ENCODE results near the gene CD101. TPM values are rescaled to one million over a fixed set of nuclear protein-coding genes. Genes with fewer than 3 reads are reported as not detected.

The CD101 gene
- total RNA-seq, 3 donors from 2014 or later = 0.65 to 1.2 (median 1.2) TPM

GRCh38 chr1:117015724-117016123, 14.2 kb downstream of the CD101 start:
- H3K9me3 Mint-ChIP-seq = no peaks in the 10 kb centered on the region
- DNase-seq (no peak), ATAC-seq (no peak)
- H3K4me3 Mint-ChIP-seq = peak overlapping the region; percentile 11
- no peaks in the 10 kb centered on the region for H3K27me3 Mint-ChIP-seq (ENCODE audit: low read depth)
- H3K4me1 Mint-ChIP-seq (ENCODE audit: low read depth) = peaks cover 35% of the 10 kb centered on the region
- H3K36me3 Mint-ChIP-seq (ENCODE audit: insufficient read depth) = peaks cover 9% of the 10 kb centered on the region

DNA sequence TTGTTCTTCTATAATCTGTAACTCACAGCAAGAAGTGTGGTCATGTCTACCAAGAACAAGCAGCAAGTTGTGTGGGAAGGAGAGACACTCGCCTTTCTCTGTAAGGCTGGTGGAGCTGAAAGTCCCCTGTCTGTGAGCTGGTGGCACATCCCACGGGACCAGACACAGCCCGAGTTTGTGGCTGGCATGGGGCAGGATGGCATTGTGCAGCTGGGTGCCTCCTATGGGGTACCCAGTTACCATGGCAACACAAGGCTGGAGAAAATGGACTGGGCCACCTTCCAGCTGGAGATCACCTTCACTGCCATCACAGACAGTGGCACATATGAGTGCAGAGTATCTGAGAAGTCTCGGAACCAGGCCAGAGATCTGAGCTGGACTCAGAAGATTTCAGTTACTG, 15.5 kb downstream of the CD101 start:
- Mint-ChIP-seq H3K36me3 (ENCODE audit: insufficient read depth) (peaks cover 9% of the 10 kb centered on the region), H3K4me1 (ENCODE audit: low read depth) (peaks cover 34% of the 10 kb centered on the region), H3K27me3 (ENCODE audit: low read depth) (no peaks in the 10 kb centered on the region), H3K9me3 (no peaks in the 10 kb centered on the region), H3K4me3 (no peak overlapping the region)
- DNase-seq (no peak), ATAC-seq (peak in 1 of 2 donors; percentile 36)

DNA sequence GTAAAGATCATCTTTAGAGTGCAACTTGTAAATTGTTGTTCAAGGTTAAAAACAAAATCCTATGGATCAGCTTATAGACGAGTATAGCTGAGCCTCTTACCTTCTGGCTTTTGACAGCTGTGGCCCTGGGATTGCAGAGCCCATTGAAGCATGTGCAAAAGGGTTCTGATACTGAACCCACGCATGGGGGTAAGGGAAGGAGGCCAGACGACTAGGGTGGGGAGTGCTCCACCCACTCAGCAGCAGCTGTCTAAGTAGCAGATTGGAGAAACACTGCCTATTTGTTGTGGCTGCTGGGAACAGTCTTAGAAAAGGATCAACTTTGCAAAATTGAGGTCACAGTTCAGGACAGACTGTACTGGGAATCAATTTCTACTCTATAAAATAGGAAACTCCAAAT, 16.1 kb downstream of the CD101 start:
- peaks cover 9% of the 10 kb centered on the region for H3K36me3 Mint-ChIP-seq (ENCODE audit: insufficient read depth)
- ATAC-seq = no peak
- peaks cover 34% of the 10 kb centered on the region for H3K4me1 Mint-ChIP-seq (ENCODE audit: low read depth)
- no peak overlapping the region for H3K4me3 Mint-ChIP-seq
- H3K27me3 Mint-ChIP-seq (ENCODE audit: low read depth) = no peaks in the 10 kb centered on the region
- DNase-seq = no peak
- no peaks in the 10 kb centered on the region for H3K9me3 Mint-ChIP-seq

GRCh38 chr1:117020526-117021156, 19.1 kb downstream of the CD101 start:
- Mint-ChIP-seq H3K4me3 (no peak overlapping the region), H3K36me3 (ENCODE audit: insufficient read depth) (peaks cover 11% of the 10 kb centered on the region), H3K9me3 (no peaks in the 10 kb centered on the region), H3K27me3 (ENCODE audit: low read depth) (no peaks in the 10 kb centered on the region), H3K4me1 (ENCODE audit: low read depth) (peaks cover 17% of the 10 kb centered on the region)
- DNase-seq = no peak
- no peak for ATAC-seq

GRCh38 chr1:117022114-117022513, 20.6 kb downstream of the CD101 start:
- H3K27me3 Mint-ChIP-seq (ENCODE audit: low read depth) = no peaks in the 10 kb centered on the region
- DNase-seq (no peak), ATAC-seq (no peak)
- peaks cover 13% of the 10 kb centered on the region for H3K36me3 Mint-ChIP-seq (ENCODE audit: insufficient read depth)
- H3K4me3 Mint-ChIP-seq = no peak overlapping the region
- peaks cover 11% of the 10 kb centered on the region for H3K4me1 Mint-ChIP-seq (ENCODE audit: low read depth)
- no peaks in the 10 kb centered on the region for H3K9me3 Mint-ChIP-seq

DNA sequence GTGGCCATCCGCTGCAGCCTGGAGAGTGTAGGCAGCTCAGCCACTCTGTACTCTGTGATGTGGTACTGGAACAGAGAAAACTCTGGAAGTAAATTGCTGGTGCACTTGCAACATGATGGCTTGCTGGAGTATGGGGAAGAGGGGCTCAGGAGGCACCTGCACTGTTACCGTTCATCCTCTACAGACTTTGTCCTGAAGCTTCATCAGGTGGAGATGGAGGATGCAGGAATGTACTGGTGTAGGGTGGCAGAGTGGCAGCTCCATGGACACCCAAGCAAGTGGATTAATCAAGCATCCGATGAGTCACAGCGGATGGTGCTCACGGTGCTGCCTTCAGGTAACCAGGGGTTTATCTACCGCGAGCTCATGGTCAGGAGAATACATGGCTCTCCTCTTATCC, 24.0 kb downstream of the CD101 start:
- no peaks in the 10 kb centered on the region for H3K27me3 Mint-ChIP-seq (ENCODE audit: low read depth)
- DNase-seq (no peak), ATAC-seq (no peak)
- no peak overlapping the region for H3K4me3 Mint-ChIP-seq
- peaks cover 2% of the 10 kb centered on the region for H3K4me1 Mint-ChIP-seq (ENCODE audit: low read depth)
- H3K9me3 Mint-ChIP-seq = no peaks in the 10 kb centered on the region
- H3K36me3 Mint-ChIP-seq (ENCODE audit: insufficient read depth) = peaks cover 5% of the 10 kb centered on the region

- H3K4me3 Mint-ChIP-seq = no peak overlapping the region
- DNase-seq (no peak), ATAC-seq (no peak)
- H3K4me1 Mint-ChIP-seq (ENCODE audit: low read depth) = peaks cover 2% of the 10 kb centered on the region
- H3K36me3 Mint-ChIP-seq (ENCODE audit: insufficient read depth) = peaks cover 5% of the 10 kb centered on the region
- H3K27me3 Mint-ChIP-seq (ENCODE audit: low read depth) = no peaks in the 10 kb centered on the region
- H3K9me3 Mint-ChIP-seq = no peaks in the 10 kb centered on the region
These were observed 24.8 kb downstream of the CD101 start for GRCh38 chr1:117026361-117026760.

GRCh38 chr1:117029685-117030084, 28.1 kb downstream of the CD101 start:
- Mint-ChIP-seq H3K27me3 (ENCODE audit: low read depth) (no peaks in the 10 kb centered on the region), H3K36me3 (ENCODE audit: insufficient read depth) (peaks cover 4% of the 10 kb centered on the region), H3K9me3 (no peaks in the 10 kb centered on the region), H3K4me1 (ENCODE audit: low read depth) (peaks cover 7% of the 10 kb centered on the region), H3K4me3 (no peak overlapping the region)
- ATAC-seq = no peak
- DNase-seq = no peak

- H3K4me3 Mint-ChIP-seq = peak overlapping the region; percentile 58
- DNase-seq (no peak), ATAC-seq (no peak)
- H3K36me3 Mint-ChIP-seq (ENCODE audit: insufficient read depth) = peaks cover 4% of the 10 kb centered on the region
- no peaks in the 10 kb centered on the region for H3K27me3 Mint-ChIP-seq (ENCODE audit: low read depth)
- no peaks in the 10 kb centered on the region for H3K9me3 Mint-ChIP-seq
- H3K4me1 Mint-ChIP-seq (ENCODE audit: low read depth) = peaks cover 7% of the 10 kb centered on the region
These were observed 28.8 kb downstream of the CD101 start for GRCh38 chr1:117030271-117030877.

- Mint-ChIP-seq H3K4me3 (no peak overlapping the region), H3K27me3 (ENCODE audit: low read depth) (no peaks in the 10 kb centered on the region), H3K36me3 (ENCODE audit: insufficient read depth) (peaks cover 2% of the 10 kb centered on the region)
These were observed 30.7 kb downstream of the CD101 start for GRCh38 chr1:117032266-117032665.

GRCh38 chr1:117032681-117033539, 31.4 kb downstream of the CD101 start:
- ATAC-seq = no peak

More at GRCh38 chr1:117032266-117032665, 30.7 kb downstream of the CD101 start:
- Mint-ChIP-seq H3K4me1 (ENCODE audit: low read depth) (peaks cover 7% of the 10 kb centered on the region), H3K9me3 (no peaks in the 10 kb centered on the region)
- ATAC-seq (no peak), DNase-seq (no peak)

DNA sequence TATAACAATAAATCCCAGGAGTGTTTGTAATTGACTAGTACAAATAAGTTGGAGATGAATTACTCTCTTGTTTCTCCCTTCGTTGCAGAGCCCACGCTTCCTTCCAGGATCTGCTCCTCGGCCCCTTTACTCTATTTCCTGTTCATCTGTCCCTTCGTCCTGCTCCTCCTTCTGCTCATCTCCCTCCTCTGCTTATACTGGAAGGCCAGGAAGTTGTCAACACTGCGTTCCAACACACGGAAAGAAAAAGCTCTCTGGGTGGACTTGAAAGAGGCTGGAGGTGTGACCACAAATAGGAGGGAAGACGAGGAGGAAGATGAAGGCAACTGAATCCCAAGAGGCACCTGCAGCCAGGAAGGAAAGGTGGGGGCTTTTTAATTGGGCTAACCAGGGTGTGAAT, 32.2 kb downstream of the CD101 start:
- no peak for ATAC-seq
- H3K36me3 Mint-ChIP-seq (ENCODE audit: insufficient read depth) = peaks cover 2% of the 10 kb centered on the region
- no peaks in the 10 kb centered on the region for H3K9me3 Mint-ChIP-seq
- H3K27me3 Mint-ChIP-seq (ENCODE audit: low read depth) = no peaks in the 10 kb centered on the region
- H3K4me1 Mint-ChIP-seq (ENCODE audit: low read depth) = peaks cover 7% of the 10 kb centered on the region
- H3K4me3 Mint-ChIP-seq = no peak overlapping the region
- DNase-seq = no peak

More at GRCh38 chr1:117032681-117033539, 31.4 kb downstream of the CD101 start:
- H3K4me1 Mint-ChIP-seq (ENCODE audit: low read depth) = peaks cover 7% of the 10 kb centered on the region
- no peaks in the 10 kb centered on the region for H3K9me3 Mint-ChIP-seq
- H3K36me3 Mint-ChIP-seq (ENCODE audit: insufficient read depth) = peaks cover 2% of the 10 kb centered on the region
- no peak overlapping the region for H3K4me3 Mint-ChIP-seq
- DNase-seq = no peak
- H3K27me3 Mint-ChIP-seq (ENCODE audit: low read depth) = no peaks in the 10 kb centered on the region

DNA sequence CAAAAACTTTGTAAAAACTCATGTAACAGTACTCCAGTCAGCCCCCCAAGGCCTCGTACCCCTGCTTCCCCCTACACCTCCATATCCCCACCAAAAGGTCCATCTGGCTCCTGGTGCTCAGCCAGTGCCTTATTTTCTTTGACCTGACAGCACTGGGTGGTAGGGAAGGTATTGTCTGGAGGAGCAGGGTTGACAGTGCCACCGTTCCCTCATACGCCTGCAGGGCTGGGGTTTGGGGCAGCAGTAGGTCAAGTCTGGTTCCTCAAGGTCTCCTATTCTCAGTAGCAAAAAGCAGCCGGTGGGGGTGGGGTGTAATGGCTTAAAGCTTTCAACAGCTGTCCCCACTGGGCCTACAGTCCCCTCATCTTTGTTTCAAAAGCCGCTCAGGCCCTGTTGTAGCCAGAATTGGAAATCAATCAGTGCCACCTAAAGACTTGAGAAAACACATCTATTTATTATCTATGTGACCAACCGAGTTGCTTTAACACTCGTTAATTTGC, 33.3 kb downstream of the CD101 start:
- ATAC-seq = no peak
- Mint-ChIP-seq H3K4me1 (ENCODE audit: low read depth) (peaks cover 7% of the 10 kb centered on the region), H3K27me3 (ENCODE audit: low read depth) (no peaks in the 10 kb centered on the region), H3K36me3 (ENCODE audit: insufficient read depth) (peaks cover 2% of the 10 kb centered on the region), H3K9me3 (no peaks in the 10 kb centered on the region), H3K4me3 (no peak overlapping the region)
- DNase-seq = no peak

- H3K27me3 Mint-ChIP-seq (ENCODE audit: low read depth) = no peaks in the 10 kb centered on the region
- no peak for DNase-seq
- peaks cover 5% of the 10 kb centered on the region for H3K4me1 Mint-ChIP-seq (ENCODE audit: low read depth)
- no peak for ATAC-seq
- H3K4me3 Mint-ChIP-seq = no peak overlapping the region
- H3K36me3 Mint-ChIP-seq (ENCODE audit: insufficient read depth) = peaks cover 2% of the 10 kb centered on the region
- H3K9me3 Mint-ChIP-seq = no peaks in the 10 kb centered on the region
These were observed 34.5 kb downstream of the CD101 start for GRCh38 chr1:117036018-117036461.
